KMS-11 (cell line): Measurements from ENCODE around the gene STXBP3.

Experiments
- H2AFZ ChIP-seq: fragments of 200-600 bp; sonication (generic); 2 replicates; pipeline ENCODE4 v1.6.1; 2016; ENCODE audit warnings: antibody characterized with exemption, mixed run types, low read depth
- H3K27ac ChIP-seq: fragments of 200-600 bp; sonication (generic); 2 replicates; pipeline ENCODE4 v1.6.1; 2016; ENCODE audit warnings: mild to moderate bottlenecking, mixed run types
- H3K27me3 ChIP-seq: fragments of 200-600 bp; sonication (generic); 2 replicates; pipeline ENCODE4 v1.6.1; 2017; ENCODE audit warnings: mild to moderate bottlenecking, low read depth, mixed run types, moderate library complexity; ENCODE audit not compliant: insufficient read depth
- H3K36me3 ChIP-seq: fragments of 200-600 bp; sonication (generic); 2 replicates; pipeline ENCODE4 v1.6.1; 2017; ENCODE audit warnings: mild to moderate bottlenecking, mixed run types; ENCODE audit not compliant: insufficient read depth
- H3K4me1 ChIP-seq: fragments of 200-600 bp; sonication (generic); 2 replicates; pipeline ENCODE4 v1.6.1; 2016; ENCODE audit warnings: mild to moderate bottlenecking, low read depth, mixed run types; ENCODE audit not compliant: poor library complexity, severe bottlenecking
- H3K4me2 ChIP-seq: fragments of 200-600 bp; sonication (generic); 2 replicates; pipeline ENCODE4 v1.7.0; 2016; ENCODE audit warnings: mild to moderate bottlenecking, mixed run types
- H3K4me3 ChIP-seq: fragments of 200-600 bp; sonication (generic); IDR thresholded peaks from 2 replicates; pipeline ENCODE4 v1.6.1; 2017; ENCODE audit warnings: low read depth, low read length, mixed read lengths; ENCODE audit not compliant: insufficient read depth
- H3K79me2 ChIP-seq: fragments of 200-600 bp; sonication (generic); 2 replicates; pipeline ENCODE4 v1.6.1; 2016; ENCODE audit warnings: low read depth, mixed run types; ENCODE audit not compliant: insufficient read depth
- H3K9ac ChIP-seq: fragments of 200-600 bp; sonication (generic); 2 replicates; pipeline ENCODE4 v1.6.1; 2016; ENCODE audit warnings: mild to moderate bottlenecking, mixed run types
- H4K20me1 ChIP-seq: fragments of 200-600 bp; sonication (generic); 2 replicates; pipeline ENCODE4 v1.6.1; 2016; ENCODE audit warnings: mild to moderate bottlenecking, mixed run types; ENCODE audit not compliant: insufficient read depth
- CTCF ChIP-seq: fragments of 200-600 bp; sonication (generic); conservative IDR thresholded peaks from 2 replicates; pipeline ENCODE4 v1.6.1; 2017; ENCODE audit warnings: low read depth, mild to moderate bottlenecking, antibody characterized with exemption, low read length, moderate library complexity, mixed read lengths

The STXBP3 gene

GRCh38 chr1:108823632-108824031, 77.2 kb downstream of the STXBP3 start:
- Histone ChIP-seq H4K20me1 (no peaks in the 10 kb centered on the region), H3K27ac (no peak overlapping the region), H3K4me1 (no peaks in the 10 kb centered on the region), H3K4me3 (no peak overlapping the region), H3K36me3 (no peaks in the 10 kb centered on the region), H3K4me2 (no peak overlapping the region), H3K27me3 (no peaks in the 10 kb centered on the region), H3K9ac (no peak overlapping the region), H2AFZ (no peak overlapping the region), H3K79me2 (no peaks in the 10 kb centered on the region)
- no peak for TF ChIP-seq CTCF

- Histone ChIP-seq H3K9ac (no peak overlapping the region), H3K4me3 (no peak overlapping the region), H3K27me3 (no peaks in the 10 kb centered on the region), H2AFZ (no peak overlapping the region), H4K20me1 (no peaks in the 10 kb centered on the region), H3K4me2 (no peak overlapping the region), H3K4me1 (no peaks in the 10 kb centered on the region), H3K79me2 (no peaks in the 10 kb centered on the region), H3K36me3 (no peaks in the 10 kb centered on the region), H3K27ac (no peak overlapping the region)
- TF ChIP-seq CTCF, result no peak
Measured at GRCh38 chr1:108824051-108824450, 77.6 kb downstream of the STXBP3 start.

- no peak overlapping the region for H3K4me3 ChIP-seq
- no peak for TF ChIP-seq CTCF
- H3K4me2 ChIP-seq, result no peak overlapping the region
- H3K4me1 ChIP-seq, result no peaks in the 10 kb centered on the region
- no peak overlapping the region for H3K9ac ChIP-seq
- H2AFZ ChIP-seq, result no peak overlapping the region
- H4K20me1 ChIP-seq, result no peaks in the 10 kb centered on the region
- no peaks in the 10 kb centered on the region for H3K36me3 ChIP-seq
- no peaks in the 10 kb centered on the region for H3K79me2 ChIP-seq
- no peak overlapping the region for H3K27ac ChIP-seq
- H3K27me3 ChIP-seq, result no peaks in the 10 kb centered on the region
Measured at GRCh38 chr1:108826081-108826635, 79.7 kb downstream of the STXBP3 start.

- Histone ChIP-seq H4K20me1 (no peaks in the 10 kb centered on the region), H3K9ac (no peak overlapping the region), H3K27me3 (no peaks in the 10 kb centered on the region), H2AFZ (peak overlapping the region; percentile 47; the same call in 1 of the 2 replicates), H3K4me3 (no peak overlapping the region), H3K36me3 (no peaks in the 10 kb centered on the region), H3K27ac (no peak overlapping the region), H3K4me1 (no peaks in the 10 kb centered on the region), H3K4me2 (no peak overlapping the region), H3K79me2 (no peaks in the 10 kb centered on the region)
- TF ChIP-seq CTCF, result peak; percentile 74
Measured at GRCh38 chr1:108828074-108828961, 81.8 kb downstream of the STXBP3 start.
